Tongue (tissue), 2 donors: ENCODE measurements around the gene ATP8A1. TPM values are rescaled to one million over a fixed set of nuclear protein-coding genes. Genes with fewer than 3 reads are reported as not detected.

ENCODE experiments used
- DNase-seq: peaks from one replicate; pipeline ENCODE4 v3.0.0-alpha.2; 2015
- total RNA-seq: library from RNA; depleted of rRNA; stranded (reverse); fragments of >200 nt; gene quantifications from one replicate; pipeline ENCODE4 v1.2.3, GENCODE V29; 2014

Gene ATP8A1
- total RNA-seq, 1 donor from 2014 or later, result 14.8 TPM

GRCh38 chr4:42363614-42364013 is 293.3 kb downstream of the ATP8A1 start:
- no peak for DNase-seq

DNA sequence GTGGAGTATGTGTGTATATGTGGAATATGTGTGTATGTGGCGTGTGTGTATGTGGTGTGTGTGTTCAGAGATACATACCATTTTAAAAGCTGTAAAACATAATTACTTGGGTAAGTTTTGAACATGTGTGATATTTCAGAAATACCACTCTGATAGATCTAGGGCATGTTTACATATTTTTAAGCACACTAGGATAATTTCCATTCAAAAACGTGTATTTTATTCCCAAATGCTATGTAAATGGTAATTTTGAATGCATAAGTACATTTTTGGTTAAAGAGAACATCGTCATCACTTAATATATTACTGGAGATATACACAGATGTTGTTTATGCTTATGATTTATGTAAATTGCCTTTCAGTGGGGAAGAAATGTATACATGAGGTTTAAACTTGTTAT is 294.3 kb downstream of the ATP8A1 start:
- no peak for DNase-seq

- no peak for DNase-seq
These were observed 295.4 kb downstream of the ATP8A1 start for GRCh38 chr4:42361456-42361855.

- no peak for DNase-seq
These were observed 296.6 kb downstream of the ATP8A1 start for GRCh38 chr4:42360256-42360669.

GRCh38 chr4:42359711-42360110 is 297.2 kb downstream of the ATP8A1 start:
- no peak for DNase-seq

Other genes with a start within 250 kb of the ATP8A1 start
- gene GRXCR1, start 235.6 kb upstream of the ATP8A1 start, total RNA-seq, result not detected